Stimulated activated CD4-positive, alpha-beta T cell treated with anti-CD3 and anti-CD28 coated beads, Interleukin-2, amount 100 ng/mL, for 48 hours (primary cell): ENCODE measurements around the gene CDHR2.
"Not testable (repeated sequence)": the region's sequence is repeated elsewhere in the genome, so short reads cannot be mapped to it uniquely, and the experiment has no call there.

ENCODE experiments used
- DNase-seq, 2 donors: peaks; one replicate each; pipeline ENCODE4 v3.0.0-alpha.2; 2020

CDHR2 gene

GRCh38 chr5:176575488-176576422 is 26.6 kb downstream of the CDHR2 start:
- no peak for DNase-seq

GRCh38 chr5:176577312-176578176 is 28.4 kb downstream of the CDHR2 start:
- no peak for DNase-seq

GRCh38 chr5:176578391-176578808 is 29.3 kb downstream of the CDHR2 start:
- DNase-seq, result no peak

- DNase-seq, result no peak
Observed at GRCh38 chr5:176579323-176579722, 30.2 kb downstream of the CDHR2 start.

DNA sequence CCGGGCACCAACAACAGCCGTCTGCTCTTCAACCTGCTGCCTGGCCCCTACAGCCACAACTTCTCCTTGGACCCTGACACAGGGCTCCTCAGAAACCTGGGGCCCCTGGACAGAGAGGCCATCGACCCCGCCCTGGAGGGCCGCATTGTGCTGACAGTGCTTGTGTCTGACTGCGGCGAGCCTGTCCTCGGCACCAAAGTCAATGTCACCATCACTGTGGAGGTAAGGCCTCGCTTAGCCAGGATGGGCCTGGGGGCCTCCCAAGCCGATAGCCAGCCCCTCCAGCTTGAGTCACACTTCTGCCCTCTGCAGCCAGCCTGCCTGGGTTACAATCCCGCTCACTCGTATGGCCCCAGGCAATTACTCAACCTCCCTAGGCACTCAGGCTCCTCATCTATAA is 32.2 kb downstream of the CDHR2 start:
- no peak for DNase-seq

GRCh38 chr5:176583076-176583475 is 33.9 kb downstream of the CDHR2 start:
- no peak for DNase-seq

GRCh38 chr5:176587398-176587797 is 38.3 kb downstream of the CDHR2 start:
- no peak for DNase-seq

DNA sequence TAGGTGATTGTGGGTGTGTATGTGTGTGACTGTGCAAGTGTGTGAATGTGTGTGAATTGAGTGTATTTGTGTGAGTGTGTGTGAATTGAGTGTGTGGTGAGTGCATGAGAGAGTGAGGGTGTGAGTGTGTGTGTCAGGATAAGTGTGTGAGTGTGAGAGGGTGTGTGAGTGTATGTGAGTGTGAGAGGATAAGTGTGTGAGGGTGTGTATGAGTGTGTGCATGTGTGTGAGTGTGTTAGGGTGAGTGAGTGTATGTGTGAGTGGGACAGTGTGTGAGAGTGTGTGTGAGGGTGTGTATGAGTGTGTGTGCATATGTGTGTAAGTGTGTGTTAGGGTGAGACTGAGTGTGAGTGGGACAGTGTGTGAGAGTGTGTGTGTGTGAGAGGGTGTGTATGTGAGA is 39.2 kb downstream of the CDHR2 start:
- no peak for DNase-seq

GRCh38 chr5:176589039-176589769 is 40.1 kb downstream of the CDHR2 start:
- DNase-seq, result no peak

- DNase-seq, result no peak
Observed at GRCh38 chr5:176590035-176590717, 41.0 kb downstream of the CDHR2 start.

GRCh38 chr5:176591667-176592066 is 42.5 kb downstream of the CDHR2 start:
- not testable (repeated sequence) for DNase-seq

DNA sequence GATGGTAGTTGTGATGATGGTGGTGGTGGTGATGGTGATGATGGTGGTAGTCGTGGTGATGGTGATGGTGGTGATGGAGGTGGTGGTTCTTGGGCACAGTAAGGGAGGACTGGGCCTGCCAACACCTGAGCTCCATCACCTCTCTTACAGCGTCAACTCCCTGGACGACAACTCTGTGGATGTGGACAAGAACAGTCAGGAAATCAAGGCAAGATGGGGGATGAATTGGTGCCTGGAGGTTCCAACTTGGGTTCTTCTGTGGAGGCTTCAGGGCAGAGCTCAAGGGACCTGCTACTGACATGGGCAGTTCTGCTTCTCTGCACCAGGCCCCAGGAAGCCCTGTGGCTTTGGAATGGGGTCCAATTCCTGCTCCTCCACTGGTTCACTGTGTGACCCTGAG is 43.4 kb downstream of the CDHR2 start:
- DNase-seq, result no peak

GRCh38 chr5:176593273-176593869 is 44.2 kb downstream of the CDHR2 start:
- DNase-seq, result no peak

DNA sequence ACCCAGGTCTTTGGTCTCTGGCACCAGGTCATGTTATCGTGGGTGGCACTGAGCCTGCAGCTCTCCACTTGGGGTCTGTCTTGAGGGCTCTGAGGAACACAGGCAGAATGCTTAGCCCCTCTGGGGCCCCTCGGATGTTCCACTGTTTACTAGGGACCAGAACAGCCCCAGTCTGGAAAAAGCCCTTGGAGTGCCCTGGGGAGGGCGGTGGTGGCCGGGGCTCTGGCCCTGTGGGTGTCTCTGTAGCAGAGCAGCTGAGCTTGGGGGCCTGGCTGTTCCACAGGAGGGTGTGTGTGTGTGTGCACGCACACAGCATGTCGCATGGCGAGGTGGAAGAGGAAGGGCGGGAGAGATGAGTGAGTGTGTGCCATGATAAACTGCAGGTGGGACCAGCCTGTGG is 45.4 kb downstream of the CDHR2 start:
- DNase-seq, result no peak

DNA sequence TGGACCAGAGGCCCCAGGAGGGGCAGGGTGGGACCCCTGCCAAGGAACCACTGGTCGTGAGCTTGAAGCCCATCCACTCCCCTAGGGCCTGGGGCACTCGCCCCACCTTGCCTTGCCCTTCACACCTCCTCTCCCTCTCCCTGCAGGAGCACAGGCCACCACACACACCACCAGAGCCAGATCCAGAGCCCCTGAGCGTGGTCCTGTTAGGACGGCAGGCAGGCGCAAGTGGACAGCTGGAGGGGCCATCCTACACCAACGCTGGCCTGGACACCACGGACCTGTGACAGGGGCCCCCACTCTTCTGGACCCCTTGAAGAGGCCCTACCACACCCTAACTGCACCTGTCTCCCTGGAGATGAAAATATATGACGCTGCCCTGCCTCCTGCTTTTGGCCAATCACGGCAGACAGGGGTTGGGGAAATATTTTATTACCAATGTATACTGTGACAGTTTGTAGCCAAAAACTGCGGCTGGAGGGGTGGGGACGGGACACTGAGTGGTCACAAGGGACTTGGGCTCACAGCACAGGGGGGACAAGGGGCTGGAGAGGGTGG is 46.3 kb downstream of the CDHR2 start:
- DNase-seq, result no peak

DNA sequence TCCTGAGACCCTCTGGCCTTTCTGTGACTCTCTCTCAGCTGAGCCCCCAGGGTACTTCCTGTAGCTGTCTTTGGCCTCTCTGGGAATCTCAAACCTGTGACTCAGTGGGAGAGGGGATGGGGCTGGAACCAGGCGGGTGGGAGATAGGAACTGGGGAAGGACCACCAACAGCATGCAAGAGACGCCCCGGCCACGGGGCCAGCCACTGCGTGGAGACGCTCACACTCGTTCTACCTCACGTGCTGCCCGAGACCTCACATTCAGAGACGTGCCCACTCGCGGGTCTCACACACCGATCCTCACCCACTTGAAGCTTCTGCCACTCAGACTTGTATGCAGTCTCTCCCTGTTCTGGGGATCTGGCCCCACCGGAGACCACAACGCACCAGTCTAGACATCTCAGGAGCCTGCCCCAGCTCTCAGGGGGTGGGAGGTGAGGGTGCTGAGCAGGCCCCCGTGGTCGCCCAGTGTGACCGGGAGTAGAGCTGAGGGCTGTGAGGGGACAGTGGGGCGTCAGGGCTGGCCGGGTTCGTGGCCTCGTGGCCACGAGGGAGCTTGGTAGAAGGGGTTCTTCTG is 47.0 kb downstream of the CDHR2 start:
- no peak for DNase-seq

DNA sequence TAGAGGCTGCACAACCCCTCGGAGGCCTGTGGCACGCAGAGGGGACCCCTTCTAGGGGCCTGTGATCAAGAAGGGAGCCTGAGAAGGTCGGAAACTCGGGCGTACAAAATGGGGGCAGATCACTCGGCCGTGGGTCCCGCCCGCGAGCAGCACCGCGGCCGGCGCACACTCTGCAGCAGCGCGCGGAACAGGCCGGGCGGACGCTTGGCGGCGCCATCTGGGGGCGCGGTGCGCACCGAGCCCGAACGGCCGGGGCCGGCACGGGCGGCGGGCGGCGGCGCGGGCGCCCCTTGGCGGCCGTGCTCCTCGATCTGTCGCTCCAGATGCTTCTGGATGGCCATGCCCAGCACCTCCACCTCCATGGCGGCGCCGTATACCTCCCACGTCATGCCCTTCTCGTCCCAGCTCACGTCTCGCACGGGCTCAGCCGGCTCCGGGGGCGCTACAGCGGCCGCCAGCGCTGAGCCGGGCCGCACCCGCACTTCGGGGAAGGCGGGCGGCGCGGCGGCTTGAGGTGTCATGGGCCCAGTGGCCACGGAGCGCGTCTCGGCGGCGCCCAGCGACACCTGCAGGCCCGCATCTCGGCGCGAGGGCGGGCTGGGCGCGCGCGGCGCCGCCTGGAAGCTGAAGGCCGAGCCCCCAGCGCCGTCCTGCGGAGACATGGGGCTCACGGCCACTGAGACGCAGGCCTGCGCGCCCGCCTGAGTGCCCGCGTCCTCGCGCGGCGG is 47.7 kb downstream of the CDHR2 start:
- peak; percentile 38 to 61 for DNase-seq

DNA sequence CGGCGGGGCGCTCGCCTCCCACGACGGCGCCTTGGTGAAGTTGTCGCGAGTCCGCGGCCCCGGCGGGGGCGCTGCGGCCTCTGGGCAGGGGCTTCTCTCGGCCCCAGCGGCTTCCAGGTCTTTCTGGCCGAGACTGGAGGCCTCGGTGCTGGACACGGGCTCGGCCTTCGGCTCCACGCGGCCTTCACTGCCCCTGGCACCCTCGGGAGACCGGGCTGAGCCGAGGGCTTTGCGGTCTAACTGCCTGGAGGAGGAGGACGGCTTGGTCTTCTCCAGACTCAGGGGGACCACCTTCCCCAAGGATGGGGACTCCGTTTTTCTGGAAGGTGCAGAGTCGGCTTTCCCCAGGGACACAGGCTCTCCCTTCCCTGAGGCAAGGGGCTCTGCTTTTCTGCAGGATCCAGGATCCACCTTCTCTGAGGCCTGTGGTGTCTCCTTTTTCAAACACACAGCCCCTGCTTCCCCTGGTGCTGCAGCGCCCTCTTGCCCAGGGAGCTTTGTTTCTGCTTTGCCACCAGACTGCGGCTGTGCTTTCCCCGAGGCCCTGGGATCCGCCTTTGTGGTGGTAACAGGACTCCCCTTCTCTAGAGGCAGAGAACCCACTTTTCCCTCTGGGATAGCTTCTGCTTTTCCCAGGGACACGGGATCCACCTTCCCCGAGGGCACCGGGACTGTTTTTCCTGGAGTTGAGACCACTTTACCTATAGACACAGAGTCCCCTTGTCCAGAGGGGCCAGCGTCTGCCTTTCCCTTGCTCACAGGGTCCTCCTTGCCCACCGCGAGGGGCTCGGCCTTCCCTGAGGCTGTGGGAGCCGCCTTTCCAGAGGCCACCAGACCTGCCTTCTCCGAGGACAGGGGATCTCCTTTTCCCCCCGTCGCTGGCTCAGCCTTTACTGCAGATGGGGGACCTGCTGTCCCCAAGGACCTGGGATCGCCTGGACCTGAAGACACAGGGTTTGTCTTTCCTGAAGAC is 48.6 kb downstream of the CDHR2 start:
- no peak for DNase-seq

DNA sequence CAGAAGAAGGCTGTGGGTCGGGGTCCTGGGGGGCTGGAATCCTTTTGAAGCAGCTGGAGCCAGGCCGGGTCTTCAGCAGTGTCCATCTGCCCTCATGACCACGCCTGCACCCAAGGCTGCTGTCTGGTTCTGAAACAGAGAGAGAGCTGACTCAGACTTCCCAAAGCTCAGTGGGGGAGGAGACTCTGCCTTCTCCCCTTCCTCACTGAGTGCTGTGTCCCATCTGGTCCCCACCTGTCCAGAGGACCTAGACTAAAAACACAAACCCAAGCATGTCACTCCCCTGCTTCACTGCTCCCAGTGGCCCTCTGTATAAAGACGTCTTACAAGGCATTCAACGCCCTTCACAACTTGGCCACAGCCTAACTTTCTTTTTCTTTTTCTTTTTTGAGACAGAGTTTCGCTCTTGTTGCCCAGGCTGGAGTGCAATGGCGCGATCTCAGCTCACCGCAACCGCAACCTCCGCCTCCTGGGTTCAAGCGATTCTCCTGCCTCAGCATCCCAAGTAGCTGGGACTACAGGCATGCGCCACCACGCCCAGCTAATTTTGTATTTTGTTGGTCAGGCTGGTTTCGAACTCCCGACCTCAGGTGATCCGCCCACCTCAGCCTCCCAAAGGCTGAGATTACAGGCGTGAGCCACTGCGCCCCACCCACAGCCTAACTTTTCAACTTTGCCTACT is 50.7 kb downstream of the CDHR2 start:
- DNase-seq, result not testable (repeated sequence)
